K562 (cell line): Measurements from ENCODE around the gene HOXC12. TPM values are rescaled to one million over a fixed set of nuclear protein-coding genes. Genes with fewer than 3 reads are reported as not detected.
A peak's percentile ranks its signal among the peaks of the same experiment; 100 is the strongest.

ENCODE experiments used
- ATAC-seq: fragments of 200-7000 bp; cut with Tn5 transposase; 3 replicates; pipeline ENCODE4 v1.9.1; 2020; ENCODE audit warnings: moderate library complexity
- BruUV-seq: library from RNA; stranded (reverse); fragments of 400-500 nt; replicated peaks from 2 replicates; lab custom pipeline; 2021; lab: Mats Ljungman, UMichigan
- CTCF ChIA-PET: fragments of 300-600 bp; formaldehyde crosslinking; extraction: SDS; loops from one replicate; lab custom pipeline; 2021; ENCODE audit warnings: low intra/inter-chr PET ratio; lab: Yijun Ruan, JAX
- POLR2A ChIA-PET: fragments of 300-600, 350-650 bp; sonication (Branson Sonifier 250); formaldehyde crosslinking; extraction: SDS; loops from one replicate; lab custom pipeline; 2021; ENCODE audit warnings: antibody characterized with exemption, inconsistent platforms; lab: Yijun Ruan, JAX
- DNase-seq, 4 experiments: peaks; one replicate each; pipeline versions ENCODE4 v3.0.0 to v3.0.0-alpha.2; 2011 to 2018; ENCODE audit warnings: low spot score in 3 of 4, mixed read lengths in 3 of 4; ENCODE audit errors: extremely low read depth in 1 of 4
- FAIRE-seq: peaks from 2 replicates; lab custom pipeline; 2011; peaks lifted over from hg19 to GRCh38; lab: Jason Lieb, UNC
- H2AFZ ChIP-seq: 2 replicates; pipeline ENCODE4 v1.6.0; 2011; ENCODE audit warnings: low read depth, low read length, control low read depth, inconsistent platforms
- H3K27ac ChIP-seq: fragments of 200-600 bp; 3 replicates; pipeline ENCODE4 v1.8.0; 2011; ENCODE audit warnings: low read depth, mild to moderate bottlenecking, control low read depth, inconsistent platforms, low read length, moderate library complexity, mixed read lengths; ENCODE audit errors: extremely low read depth
- H3K27me3 ChIP-seq, 2 experiments: fragments of 300-600 bp in 1 of 2; 2 replicates in 1 of 2; 3 replicates in 1 of 2; pipeline versions ENCODE4 v1.6.0 to v1.8.0; 2011; ENCODE audit warnings: inconsistent platforms in 2 of 2, low read length in 2 of 2, mild to moderate bottlenecking in 1 of 2, mixed read lengths in 1 of 2, moderate library complexity in 1 of 2; ENCODE audit not compliant: control insufficient read depth in 2 of 2, insufficient read depth in 2 of 2
- H3K36me3 ChIP-seq: fragments of 300-600 bp; 3 replicates; pipeline ENCODE4 v1.8.0; 2011; ENCODE audit warnings: mild to moderate bottlenecking, low read length, inconsistent platforms; ENCODE audit not compliant: control insufficient read depth, insufficient read depth
- H3K4me1 ChIP-seq, 2 experiments: fragments of 200-600 bp in 1 of 2; replicated peaks in 1 of 2; 2 replicates in 1 of 2; 3 replicates in 1 of 2; pipeline versions ENCODE4 v1.5.1 to v1.8.0; 2011; ENCODE audit warnings: inconsistent platforms in 2 of 2, low read length in 2 of 2, mild to moderate bottlenecking in 1 of 2, mixed read lengths in 1 of 2, moderate library complexity in 1 of 2; ENCODE audit not compliant: control insufficient read depth in 2 of 2, insufficient read depth in 2 of 2
- H3K4me2 ChIP-seq: 2 replicates; pipeline ENCODE4 v1.6.1; 2011; ENCODE audit warnings: low read length, control low read depth, inconsistent platforms, mixed read lengths; ENCODE audit not compliant: insufficient read depth
- H3K4me3 ChIP-seq: fragments of 200-600 bp; sonication (generic), shearing (Covaris generic); 2 replicates; pipeline ENCODE4 v1.5.1; 2016; ENCODE audit warnings: control low read depth, inconsistent platforms
- H3K79me2 ChIP-seq: fragments of 200-600 bp; 3 replicates; pipeline ENCODE4 v1.8.0; 2011; ENCODE audit warnings: low read length, inconsistent platforms; ENCODE audit not compliant: control insufficient read depth, insufficient read depth
- H3K9ac ChIP-seq, 2 experiments: 2 replicates each; pipeline versions ENCODE4 v1.6.0 to v1.6.1; 2011; ENCODE audit warnings: low read depth in 2 of 2, low read length in 2 of 2, control low read depth in 1 of 2, inconsistent platforms in 1 of 2, mild to moderate bottlenecking in 1 of 2, mixed read lengths in 1 of 2; ENCODE audit not compliant: insufficient read depth in 1 of 2
- H3K9me1 ChIP-seq: one replicate; pipeline ENCODE4 v1.6.0; 2011; ENCODE audit warnings: inconsistent platforms, mild to moderate bottlenecking, low read length, moderate library complexity; ENCODE audit not compliant: control insufficient read depth, insufficient read depth
- H3K9me3 ChIP-seq: replicated peaks from 2 replicates; pipeline ENCODE4 v1.5.1; 2011; ENCODE audit warnings: low read depth, low read length, inconsistent platforms; ENCODE audit not compliant: control insufficient read depth, insufficient read depth
- H4K20me1 ChIP-seq: replicated peaks from 2 replicates; pipeline ENCODE4 v1.6.1; 2011; ENCODE audit warnings: low read length, inconsistent platforms, mixed read lengths; ENCODE audit not compliant: control insufficient read depth, insufficient read depth
- ARID1B ChIP-seq: fragments of 450-650 bp; IDR thresholded peaks from 2 replicates; pipeline ENCODE4 v1.6.1; 2016; ENCODE audit warnings: antibody characterized with exemption, mild to moderate bottlenecking, inconsistent platforms
- ATF4 ChIP-seq: fragments of 450-650 bp; formaldehyde crosslinking; IDR thresholded peaks from 2 replicates; pipeline ENCODE4 v1.4.0; 2022; ENCODE audit warnings: mild to moderate bottlenecking, moderate library complexity
- CHCHD3 ChIP-seq: fragments of 250-450 bp; sonication (Bioruptor Pico); IDR thresholded peaks from 2 replicates; pipeline ENCODE4 v2.1.2; 2022; ENCODE audit warnings: mild to moderate bottlenecking
- E2F1 ChIP-seq: sonication (generic); formaldehyde crosslinking; IDR thresholded peaks from 2 replicates; pipeline ENCODE4 v1.8.1; 2023; ENCODE audit warnings: mild to moderate bottlenecking, missing genetic modification reagents, moderate library complexity
- E2F5 ChIP-seq: sonication (generic); formaldehyde crosslinking; IDR thresholded peaks from 2 replicates; pipeline ENCODE4 v1.8.0; 2022; ENCODE audit warnings: mild to moderate bottlenecking, missing genetic modification reagents
- HMG20A ChIP-seq: fragments of 450-650 bp; formaldehyde crosslinking; conservative IDR thresholded peaks from 2 replicates; pipeline ENCODE4 v1.4.0; 2020; ENCODE audit warnings: mild to moderate bottlenecking, mixed read lengths
- JUND ChIP-seq, 2 experiments: IDR thresholded peaks; 2 replicates in 1 of 2; 3 replicates in 1 of 2; pipeline ENCODE4 v1.6.1; 2011; ENCODE audit warnings: borderline replicate concordance in 2 of 2, low read depth in 2 of 2, low read length in 2 of 2, improper control_type of control experiment in 1 of 2, missing biosample characterization in 1 of 2, missing genetic modification characterization in 1 of 2, missing genetic modification reagents in 1 of 2
- MBD2 ChIP-seq: sonication (generic); IDR thresholded peaks from 2 replicates; pipeline ENCODE4 v1.6.1; 2016; ENCODE audit warnings: low read depth, borderline replicate concordance
- NRF1 ChIP-seq, 2 experiments: fragments of 450-650 bp; IDR thresholded peaks in 1 of 2; conservative IDR thresholded peaks in 1 of 2; 2 replicates each; pipeline ENCODE4 v1.6.1; 2014; ENCODE audit warnings: mild to moderate bottlenecking in 2 of 2
- PCBP2 ChIP-seq: fragments of 200-400 bp; formaldehyde crosslinking; IDR thresholded peaks from 2 replicates; pipeline ENCODE4 v1.6.1; 2018; ENCODE audit warnings: low read length, low read depth, mild to moderate bottlenecking, moderate library complexity; ENCODE audit not compliant: poor library complexity, severe bottlenecking
- RBM39 ChIP-seq: fragments of 200-400 bp; formaldehyde crosslinking; optimal IDR thresholded peaks from 2 replicates; pipeline ENCODE3; 2018; ENCODE audit warnings: low read depth, low read length
- RFX7 ChIP-seq: fragments of 250-450 bp; sonication (Bioruptor Pico); IDR thresholded peaks from 2 replicates; pipeline ENCODE4 v1.5.1; 2021; ENCODE audit warnings: mild to moderate bottlenecking
- SIN3A ChIP-seq, 2 experiments: fragments of 150-350 bp in 1 of 2; IDR thresholded peaks; 2 replicates each; pipeline ENCODE4 v1.6.1; 2011 to 2016; ENCODE audit warnings: borderline replicate concordance in 2 of 2, low read depth in 2 of 2, low read length in 2 of 2, mild to moderate bottlenecking in 2 of 2, moderate library complexity in 2 of 2; ENCODE audit not compliant: control insufficient read depth in 1 of 2
- SRSF9 ChIP-seq: fragments of 200-400 bp; formaldehyde crosslinking; IDR thresholded peaks from 2 replicates; pipeline ENCODE4 v1.6.1; 2017; ENCODE audit warnings: low read depth, low read length, borderline replicate concordance
- STAT5A ChIP-seq: IDR thresholded peaks from 2 replicates; pipeline ENCODE4 v1.6.1; 2012; ENCODE audit warnings: low read length, inconsistent platforms, borderline replicate concordance
- XRCC4 ChIP-seq: IDR thresholded peaks from one replicate; pipeline ENCODE4 v1.6.1; 2011; ENCODE audit not compliant: insufficient read depth, insufficient read length; ENCODE audit errors: extremely low read depth
- ZNF384 ChIP-seq: IDR thresholded peaks from 2 replicates; pipeline ENCODE4 v1.6.1; 2012; ENCODE audit warnings: low read depth, low read length, improper control_type of control experiment
- ZSCAN29 ChIP-seq: fragments of 450-650 bp; IDR thresholded peaks from 2 replicates; pipeline ENCODE4 v1.6.1; 2017
- in situ Hi-C: fragments of 300-500 bp; cut with MboI; formaldehyde crosslinking; loops from 4 replicates; pipeline ENCODE4 v1.15.0; 2018; ENCODE audit warnings: inconsistent platforms, mixed read lengths
- intact Hi-C: fragments of 100-400 bp; cut with micrococcal nuclease; formaldehyde crosslinking; loops from 2 replicates; pipeline ENCODE4 v1.14.2; 2022
- polyA plus RNA-seq, 8 experiments: library from polyadenylated mRNA; depleted of rRNA in 4 of 8; stranded (reverse) in 5 of 8; unstranded in 3 of 8; fragments of >200 nt; fragmentation: Nextera tagmentation in 2 of 8; fragmentation: Illumina TruSeq in 1 of 8; extraction: Ambion mirVana in 2 of 8; extraction: Trizol in 1 of 8; gene quantifications; 2 replicates each; pipeline versions ENCODE4 v1.2.1 to v1.2.3, GENCODE V29; 2011 to 2014; ENCODE audit warnings: inconsistent platforms in 1 of 8, missing spikeins in 1 of 8
- total RNA-seq, 7 experiments: library from RNA; depleted of rRNA in 6 of 7; stranded (reverse); fragments of >200 nt in 6 of 7; fragmentation: Illumina TruSeq in 2 of 7; extraction: Trizol in 2 of 7; gene quantifications; 2 replicates each; pipeline versions ENCODE4 v1.2.1 to v1.2.3, GENCODE V29; 2011 to 2021; ENCODE audit warnings: low replicate concordance in 1 of 7

The HOXC12 gene
- total and polyA plus RNA-seq, 9 of the 15 experiments (the other 6 are each of a cell fraction or from before 2014, with no cell fraction given): 0.04 to 0.36 (median 0.11) TPM; not detected in 1

- TF ChIP-seq ARID1B (peak; percentile 26; the same call in 1 of the 2 replicates), RBM39 (no peak), ZNF384 (no peak), PCBP2 (no peak), E2F5 (CRISPR knock-in tag) (no peak), NRF1 (conservative IDR thresholded peaks at IDR 0.05 in 1 of 2, IDR thresholded peaks at IDR 0.05 in 1 of 2) (peak; percentile 26 to 45; a peak in 3 of 4 replicates), HMG20A (CRISPR knock-in tag) (no peak), SRSF9 (no peak)
Measured at GRCh38 chr12:53944907-53945847, 9.5 kb upstream of the HOXC12 start (continued).

GRCh38 chr12:53947743-53948142, 7.0 kb upstream of the HOXC12 start:
- intact Hi-C loops: loop anchor here (5.0 kb wide), 1 partner anchor 140 kb away; no protein-coding TSS in a partner anchor
- TF ChIP-seq MBD2 (no peak), JUND (IDR thresholded peaks at IDR 0.05; ENCODE audit: borderline replicate concordance, low read depth, low read length) (no peak), JUND (tag; IDR thresholded peaks at IDR 0.05; ENCODE audit: borderline replicate concordance, low read depth, low read length) (no peak), E2F1 (CRISPR knock-in tag) (no peak), STAT5A (no peak), SIN3A (IDR thresholded peaks at IDR 0.05; ENCODE audit: borderline replicate concordance in 2 of 2, control insufficient read depth in 1 of 2, low read depth in 2 of 2, low read length in 2 of 2) (no peak), CHCHD3 (no peak), ATF4 (CRISPR knock-in tag) (no peak), XRCC4 (no peak), RFX7 (no peak), ZSCAN29 (no peak)

More at GRCh38 chr12:53947743-53948142, 7.0 kb upstream of the HOXC12 start:
- H2AFZ ChIP-seq: no peak overlapping the region
- H3K9ac ChIP-seq: no peak overlapping the region
- DNase-seq (no peak), ATAC-seq (no peak), FAIRE-seq (no peak)
- in situ Hi-C loops: no loop called here
- CTCF ChIA-PET: interaction anchor here (0.6 kb wide), 1 partner anchor 9 kb away, joined by 8 read pairs; no protein-coding TSS in a partner anchor
- POLR2A ChIA-PET: no interaction called here
- H3K4me3 ChIP-seq: no peak overlapping the region
- no TSS peak for BruUV-seq
- H4K20me1 ChIP-seq: peaks cover 3% of the 10 kb centered on the region; the same call in 1 of the 2 replicates
- H3K36me3 ChIP-seq: no peaks in the 10 kb centered on the region
- H3K27ac ChIP-seq: no peak overlapping the region
- H3K4me2 ChIP-seq: no peak overlapping the region
- H3K9me1 ChIP-seq: no peaks in the 10 kb centered on the region
- peaks cover 12 to 48% of the 10 kb centered on the region in 2 experiments; a peak in 4 of 5 replicates for H3K4me1 ChIP-seq
- no peaks in the 10 kb centered on the region for H3K79me2 ChIP-seq
- H3K9me3 ChIP-seq: no peaks in the 10 kb centered on the region
- peaks cover 39 to 52% of the 10 kb centered on the region in 2 experiments; a peak in 4 of 5 replicates for H3K27me3 ChIP-seq
